ENCODE data around the gene ZNF275.

GRCh38 chrX:153388722-153389459, 54.9 kb downstream of the ZNF275 start:
- no peak for TF ChIP-seq CTCF (IDR thresholded peaks at IDR 0.05)
- no peak for TF ChIP-seq POLR2A (IDR thresholded peaks at IDR 0.05)
- no peak for TF ChIP-seq POLR2AphosphoS5 (IDR thresholded peaks at IDR 0.05; ENCODE audit: insufficient read depth in 1 of 2, low read depth in 1 of 2)
